Astrocyte of the spinal cord (primary cell): ENCODE results near the gene TRIM7.
"Not testable (repeated sequence)": the region's sequence is repeated elsewhere in the genome, so short reads cannot be mapped to it uniquely, and the experiment has no call there.

ENCODE experiments used
- DNase-seq: peaks from one replicate; pipeline ENCODE4 v3.0.0; 2011; ENCODE audit warnings: low read depth, low spot score
- H3K4me3 ChIP-seq: 2 replicates; pipeline ENCODE4 v1.5.1; 2011; ENCODE audit warnings: low read depth, mild to moderate bottlenecking, low read length, moderate library complexity
- CTCF ChIP-seq: IDR thresholded peaks from 2 replicates; pipeline ENCODE4 v1.5.1; 2012; ENCODE audit warnings: low read depth, mild to moderate bottlenecking, low read length, inconsistent platforms
- in situ Hi-C: cut with HindIII; loops from 2 replicates; pipeline ENCODE4 v1.10.0; 2017; ENCODE audit warnings: low sequenced_read_pairs

Gene TRIM7

DNA sequence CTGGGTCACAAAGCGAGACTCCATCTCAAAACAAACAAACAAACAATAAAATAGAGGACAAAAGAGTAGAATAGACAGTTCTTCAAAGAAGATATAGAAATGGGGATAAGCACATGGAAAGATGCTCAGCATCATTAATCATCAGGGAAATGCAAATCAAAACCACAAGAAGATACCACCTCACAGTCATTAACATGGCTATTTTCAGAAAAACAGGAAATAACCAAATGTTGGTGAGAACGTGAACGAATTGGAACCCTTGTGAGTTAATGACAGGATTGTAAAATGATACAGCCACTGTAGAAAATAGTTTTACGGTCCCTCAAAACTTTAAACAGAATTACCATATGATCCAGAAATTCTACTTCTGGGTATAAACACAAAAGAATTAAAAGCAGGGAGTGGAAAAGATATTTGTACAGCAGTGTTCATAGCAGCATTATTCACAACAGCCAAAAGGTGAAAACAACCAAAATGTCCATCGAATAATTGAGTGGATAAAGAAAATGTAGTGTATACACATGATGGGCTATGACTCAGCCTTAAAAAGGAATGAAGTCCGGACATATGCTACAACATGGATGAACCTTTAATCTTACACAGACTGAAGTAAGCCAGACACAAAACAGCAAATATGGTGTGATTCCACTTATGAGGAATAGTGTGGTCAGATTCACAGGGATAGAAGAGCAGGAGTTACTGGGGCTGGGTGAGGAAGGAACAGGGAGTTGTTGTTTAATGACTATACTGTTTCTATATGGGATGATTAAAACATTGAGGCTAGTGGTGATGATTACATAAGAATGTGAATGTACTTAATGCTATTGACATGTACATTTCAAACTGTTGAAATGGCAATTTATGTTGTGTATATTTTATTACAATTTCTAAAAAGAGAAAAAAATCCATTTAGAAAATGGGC, 37.9 kb downstream of the TRIM7 start:
- in situ Hi-C loops = no loop called here
- TF ChIP-seq CTCF = no peak
- DNase-seq = no peak
- no peak overlapping the region for H3K4me3 ChIP-seq

GRCh38 chr5:181164076-181164952, 40.7 kb downstream of the TRIM7 start:
- DNase-seq = no peak
- in situ Hi-C loops = no loop called here
- TF ChIP-seq CTCF = no peak
- H3K4me3 ChIP-seq = peak overlapping the region; percentile 23

DNA sequence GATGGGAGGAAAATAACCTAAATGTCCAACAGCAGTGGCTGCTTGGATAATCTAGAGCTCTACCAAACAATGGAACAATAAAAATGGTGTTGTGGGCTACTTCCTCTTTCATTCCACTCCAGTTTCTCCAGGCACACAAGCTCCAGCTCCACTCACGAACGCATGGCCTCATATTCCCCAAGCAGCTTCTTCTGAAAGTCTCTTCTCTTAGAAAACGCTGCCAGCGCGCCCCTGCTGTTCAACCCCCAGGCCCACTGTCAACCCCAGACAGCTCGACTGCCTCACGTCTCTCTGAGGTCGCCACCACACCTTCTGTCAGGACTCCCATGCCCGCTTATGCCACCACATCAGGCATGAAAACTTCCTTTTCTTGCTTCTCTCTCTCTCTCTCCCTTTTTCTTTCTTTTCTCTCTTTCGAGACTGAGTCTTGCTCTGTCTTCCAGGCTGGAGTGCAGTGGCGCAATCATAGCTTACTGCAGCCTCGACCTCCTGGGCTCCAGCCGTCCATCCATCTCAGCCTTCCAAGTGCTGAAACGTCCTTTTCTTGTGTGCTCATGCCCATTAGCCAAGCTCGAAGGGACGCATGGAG, 41.4 kb downstream of the TRIM7 start:
- TF ChIP-seq CTCF = no peak
- DNase-seq = no peak
- in situ Hi-C loops = no loop called here
- H3K4me3 ChIP-seq = peak overlapping the region; percentile 24

DNA sequence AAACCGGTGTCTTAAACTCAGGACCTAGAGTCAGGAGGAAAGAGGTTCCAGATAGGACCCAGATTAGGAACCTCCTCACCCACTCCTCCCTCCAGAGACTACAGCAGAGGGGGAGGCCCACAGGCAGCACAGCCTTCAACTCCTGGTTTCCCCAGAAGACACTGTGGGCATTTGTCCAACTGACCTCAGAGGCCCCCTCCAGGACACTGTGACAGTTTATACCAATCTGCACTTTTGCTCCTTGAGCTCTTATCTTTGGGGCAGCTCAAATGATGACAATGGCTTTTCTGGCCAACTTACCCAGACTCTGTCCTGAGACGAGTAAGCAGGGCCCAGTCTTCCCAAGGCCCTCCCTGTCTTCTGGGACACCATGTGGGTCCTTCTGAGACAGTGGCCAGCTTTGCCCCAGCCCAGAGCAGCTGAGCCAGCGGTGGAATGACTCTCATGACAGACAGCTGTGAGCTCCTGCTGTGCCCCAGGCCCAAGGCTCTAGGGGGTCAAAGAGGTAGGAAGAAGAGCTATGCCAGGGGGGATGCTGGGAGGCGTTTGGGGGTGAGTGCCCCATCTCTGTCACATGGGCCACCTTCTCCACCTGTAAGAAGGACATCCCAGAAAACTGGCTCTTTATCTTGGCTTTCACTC, 43.3 kb downstream of the TRIM7 start:
- H3K4me3 ChIP-seq = no peak overlapping the region
- DNase-seq = no peak
- in situ Hi-C loops = no loop called here
- no peak for TF ChIP-seq CTCF

- peak overlapping the region; percentile 0 for H3K4me3 ChIP-seq
- peak; percentile 66 for DNase-seq
- in situ Hi-C loops = not testable (repeated sequence)
Measured at GRCh38 chr5:181160755-181161533, 44.1 kb downstream of the TRIM7 start.

GRCh38 chr5:181160152-181160754, 44.7 kb downstream of the TRIM7 start:
- DNase-seq = peak; percentile 52
- in situ Hi-C loops = no loop called here

More at GRCh38 chr5:181160152-181160754, 44.7 kb downstream of the TRIM7 start:
- peak overlapping the region; percentile 43 for H3K4me3 ChIP-seq
- no peak for TF ChIP-seq CTCF
